Parathyroid adenoma (tissue), 2 donors: ENCODE data around the gene MST1.

Source experiments
- H2AFZ ChIP-seq: fragments of 300-600 bp; sonication (generic); one replicate; pipeline ENCODE4 v1.7.0; 2017; ENCODE audit warnings: antibody characterized with exemption, mild to moderate bottlenecking
- H3K27ac ChIP-seq: fragments of 300-600 bp; sonication (generic); one replicate; pipeline ENCODE4 v1.7.0; 2017
- H3K27me3 ChIP-seq: fragments of 300-600 bp; sonication (generic); one replicate; pipeline ENCODE4 v1.7.0; 2017; ENCODE audit warnings: low read length; ENCODE audit not compliant: control insufficient read depth, insufficient read depth
- H3K36me3 ChIP-seq: fragments of 300-600 bp; sonication (generic); one replicate; pipeline ENCODE4 v1.7.0; 2017; ENCODE audit warnings: low read length; ENCODE audit not compliant: control insufficient read depth, insufficient read depth
- H3K4me1 ChIP-seq: fragments of 300-600 bp; sonication (generic); one replicate; pipeline ENCODE4 v1.7.0; 2017; ENCODE audit warnings: control low read depth
- H3K4me2 ChIP-seq: fragments of 300-600 bp; sonication (generic); one replicate; pipeline ENCODE4 v1.7.0; 2017; ENCODE audit warnings: low read length
- H3K4me3 ChIP-seq: fragments of 300-600 bp; sonication (generic); one replicate; pipeline ENCODE4 v1.7.0; 2017; ENCODE audit warnings: low read depth, low read length
- H3K79me2 ChIP-seq: fragments of 300-600 bp; sonication (generic); one replicate; pipeline ENCODE4 v1.7.0; 2017; ENCODE audit warnings: control low read depth
- H3K9ac ChIP-seq: fragments of 300-600 bp; sonication (generic); one replicate; pipeline ENCODE4 v1.7.0; 2017; ENCODE audit warnings: mild to moderate bottlenecking
- H3K9me3 ChIP-seq: fragments of 300-600 bp; sonication (generic); one replicate; pipeline ENCODE4 v1.7.0; 2017; ENCODE audit warnings: low read length; ENCODE audit not compliant: control insufficient read depth
- CTCF ChIP-seq: fragments of 300-600 bp; sonication (generic); IDR thresholded peaks from one replicate; pipeline ENCODE4 v1.7.0; 2017; ENCODE audit warnings: antibody characterized with exemption, mild to moderate bottlenecking
- donor health status: primary hyperparathyroidism.

The MST1 gene

DNA sequence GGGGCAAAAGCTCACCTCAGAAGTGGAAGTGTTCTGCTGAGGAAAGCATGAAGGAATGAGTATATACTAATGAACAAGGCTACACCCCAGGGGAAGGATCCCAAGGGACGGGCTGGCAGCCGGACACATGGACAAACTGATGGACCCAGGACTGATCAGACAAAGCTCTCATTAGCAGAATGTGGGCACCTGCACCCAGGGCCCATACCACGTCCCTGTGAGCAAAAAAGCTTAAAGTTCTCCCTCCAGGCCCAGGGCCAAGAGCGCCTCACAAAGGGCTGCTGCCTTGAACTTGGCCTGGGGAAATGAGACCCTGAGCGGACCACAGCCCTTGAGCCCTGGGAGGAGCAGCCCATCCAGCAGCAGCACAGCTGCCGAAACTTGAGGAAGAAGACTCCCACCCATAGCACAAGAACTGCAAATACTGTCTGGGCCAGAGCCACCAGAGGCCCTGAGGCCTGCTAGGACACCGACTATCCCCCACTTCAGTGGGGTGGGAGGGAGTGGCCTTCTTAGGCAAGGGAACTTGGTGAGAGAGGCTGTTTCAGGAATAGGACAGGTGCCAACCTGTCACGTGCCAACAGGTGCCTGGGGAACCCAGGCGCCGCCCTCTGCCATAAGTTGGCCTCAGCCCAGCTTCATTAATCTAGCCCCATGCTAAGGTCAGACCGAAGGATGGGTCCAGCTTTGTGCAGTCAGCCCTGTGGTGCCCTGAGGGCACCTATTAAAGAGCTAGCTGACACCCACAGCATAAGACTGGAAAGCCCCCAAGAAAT, 36.8 kb upstream of the MST1 start:
- H3K4me1 ChIP-seq: peaks cover 11% of the 10 kb centered on the region
- no peak overlapping the region for H3K4me3 ChIP-seq
- no peak overlapping the region for H3K4me2 ChIP-seq
- no peaks in the 10 kb centered on the region for H3K9me3 ChIP-seq
- no peak overlapping the region for H3K27ac ChIP-seq
- no peak overlapping the region for H3K9ac ChIP-seq
- peaks cover under 1% of the 10 kb centered on the region for H3K79me2 ChIP-seq
- no peak overlapping the region for H2AFZ ChIP-seq
- no peaks in the 10 kb centered on the region for H3K27me3 ChIP-seq
- no peaks in the 10 kb centered on the region for H3K36me3 ChIP-seq
- TF ChIP-seq CTCF: no peak

- no peaks in the 10 kb centered on the region for H3K27me3 ChIP-seq
- no peak overlapping the region for H3K9ac ChIP-seq
- H3K79me2 ChIP-seq: no peaks in the 10 kb centered on the region
- H3K4me1 ChIP-seq: peaks cover 11% of the 10 kb centered on the region
- no peak for TF ChIP-seq CTCF
- H3K27ac ChIP-seq: peak overlapping the region; percentile 66
- no peaks in the 10 kb centered on the region for H3K9me3 ChIP-seq
- no peak overlapping the region for H2AFZ ChIP-seq
- H3K4me2 ChIP-seq: peak overlapping the region; percentile 90
- H3K4me3 ChIP-seq: peak overlapping the region; percentile 95
- no peaks in the 10 kb centered on the region for H3K36me3 ChIP-seq
Measured at GRCh38 chr3:49724586-49724985, 35.3 kb upstream of the MST1 start.

DNA sequence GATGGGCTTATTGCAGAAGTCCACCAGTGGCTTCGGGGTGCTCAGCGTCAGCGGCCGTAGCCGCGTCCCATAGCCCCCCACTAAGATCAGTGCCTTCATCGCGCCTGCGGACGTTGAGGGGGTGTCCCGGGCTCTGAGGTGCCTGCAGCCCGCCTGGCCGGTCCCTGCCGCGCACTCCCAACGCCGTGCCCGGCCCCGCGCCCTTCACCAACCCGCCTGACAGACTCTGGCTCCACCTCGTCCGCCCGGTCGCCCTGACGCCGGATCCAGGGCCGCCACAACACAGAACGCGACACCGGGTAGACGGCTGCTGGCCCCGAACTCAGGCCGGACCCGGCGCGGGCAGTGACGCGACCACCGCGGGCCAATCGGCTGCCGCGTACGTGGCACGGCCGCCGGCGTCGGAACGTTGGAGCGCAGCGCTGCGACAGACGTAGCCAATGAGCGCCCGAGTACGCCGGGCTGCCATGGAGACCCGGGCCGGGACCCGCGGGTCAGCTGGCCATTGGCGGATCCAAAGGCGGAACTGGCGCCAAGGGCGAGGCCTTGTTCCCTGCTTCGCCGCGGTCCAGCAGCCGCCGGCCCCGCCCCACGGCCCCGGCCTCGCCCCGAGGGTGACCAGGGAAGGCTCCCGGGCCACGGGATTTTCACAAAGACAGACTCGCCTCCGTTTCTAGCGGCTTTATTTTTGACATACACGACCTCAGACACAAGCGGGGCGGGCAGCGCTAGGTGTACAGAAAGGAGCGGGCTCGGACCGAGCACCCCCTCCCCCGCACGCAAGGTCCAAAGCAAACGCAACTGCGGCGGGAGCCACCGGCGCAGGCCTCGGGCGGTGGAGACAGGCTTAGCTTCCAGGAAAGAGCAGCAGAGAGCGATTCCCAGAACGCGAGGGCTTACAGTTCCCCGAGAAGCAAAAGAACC, 34.6 kb upstream of the MST1 start, which contains the start of gene GMPPB:
GMPPB (minus strand) TSS at position 324 of the 924 bp plus-strand sequence; CDS start at position 99, 225 bp downstream.
- peak within 1 kb of the TSS; percentile 81 for H2AFZ ChIP-seq
- H3K4me2 ChIP-seq: peak within 1 kb of the TSS; percentile 100
- H3K27ac ChIP-seq: peak within 1 kb of the TSS; percentile 66
- H3K9me3 ChIP-seq: no peaks in the 10 kb centered on the region
- H3K27me3 ChIP-seq: no peaks in the 10 kb centered on the region
- H3K79me2 ChIP-seq: no peaks in the 10 kb centered on the region
- TF ChIP-seq CTCF: no peak
- H3K36me3 ChIP-seq: no peaks in the 10 kb centered on the region
- peak within 1 kb of the TSS; percentile 95 for H3K4me3 ChIP-seq
- H3K4me1 ChIP-seq: peaks cover 11% of the 10 kb centered on the region
- H3K9ac ChIP-seq: peak within 1 kb of the TSS; percentile 51

DNA sequence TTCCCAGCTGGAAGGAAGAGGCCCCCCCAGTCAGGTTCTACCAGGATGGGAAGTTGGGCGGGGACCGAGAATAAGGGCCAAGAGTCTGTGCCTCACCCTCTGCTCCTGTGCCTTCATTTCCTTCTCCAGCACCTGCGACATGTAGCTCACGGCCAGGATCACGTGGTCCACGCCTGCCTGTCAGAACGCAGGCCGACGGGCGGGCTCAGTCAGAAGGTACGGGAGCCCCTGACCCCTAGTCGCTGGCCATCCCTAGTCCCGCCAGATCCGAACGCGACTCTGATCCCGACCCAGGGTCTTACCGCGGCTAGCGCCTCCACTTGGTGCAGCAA, 34.0 kb upstream of the MST1 start:
- H3K79me2 ChIP-seq: no peaks in the 10 kb centered on the region

More for the DNA sequence above, 34.0 kb upstream of the MST1 start:
- Histone ChIP-seq H3K4me2 (peak overlapping the region; percentile 100), H3K27me3 (no peaks in the 10 kb centered on the region), H3K27ac (peak overlapping the region; percentile 62), H2AFZ (peak overlapping the region; percentile 81), H3K4me3 (peak overlapping the region; percentile 95), H3K9ac (peak overlapping the region; percentile 15), H3K4me1 (peaks cover 11% of the 10 kb centered on the region), H3K9me3 (no peaks in the 10 kb centered on the region), H3K36me3 (no peaks in the 10 kb centered on the region)
- no peak for TF ChIP-seq CTCF
